Mesenchymal stem cell (in vitro differentiated cells and primary cell): ENCODE measurements around the gene RHBDL1.
A peak's percentile ranks its signal among the peaks of the same experiment; 100 is the strongest.
"Not testable (repeated sequence)": the region's sequence is repeated elsewhere in the genome, so short reads cannot be mapped to it uniquely, and the experiment has no call there.

ENCODE experiments used
- DNase-seq: peaks from one replicate; pipeline ENCODE4 v3.0.0-alpha.2; 2013
- H2AFZ ChIP-seq: one replicate; pipeline ENCODE4 v1.6.1; 2013; ENCODE audit warnings: low read depth, mild to moderate bottlenecking, control low read depth, inconsistent platforms, low read length, moderate library complexity
- H2AK5ac ChIP-seq: 2 replicates; pipeline ENCODE4 v1.6.1; 2013; ENCODE audit warnings: low read length, moderate library complexity, mild to moderate bottlenecking, inconsistent platforms; ENCODE audit not compliant: severe bottlenecking
- H2BK120ac ChIP-seq: one replicate; pipeline ENCODE4 v1.6.1; 2013; ENCODE audit warnings: low read depth, mild to moderate bottlenecking, inconsistent platforms, low read length, moderate library complexity
- H2BK12ac ChIP-seq, 2 experiments: one replicate each; pipeline ENCODE4 v1.6.1; 2013; ENCODE audit warnings: inconsistent platforms in 2 of 2, low read length in 2 of 2, mild to moderate bottlenecking in 2 of 2, moderate library complexity in 2 of 2, control low read depth in 1 of 2
- H2BK15ac ChIP-seq: one replicate; pipeline ENCODE4 v1.6.1; 2013; ENCODE audit warnings: mild to moderate bottlenecking, low read depth, inconsistent platforms; ENCODE audit not compliant: poor library complexity, severe bottlenecking
- H2BK5ac ChIP-seq: 2 replicates; pipeline ENCODE4 v1.6.1; 2013; ENCODE audit warnings: low read depth, mild to moderate bottlenecking, low read length, control low read depth, inconsistent platforms; ENCODE audit not compliant: poor library complexity, severe bottlenecking
- H3K14ac ChIP-seq, 2 experiments: one replicate each; pipeline ENCODE4 v1.6.1; 2013; ENCODE audit warnings: inconsistent platforms in 2 of 2, low read length in 2 of 2, control low read depth in 1 of 2, mild to moderate bottlenecking in 1 of 2, moderate library complexity in 1 of 2
- H3K18ac ChIP-seq, 2 experiments: one replicate each; pipeline ENCODE4 v1.6.1; 2013; ENCODE audit warnings: inconsistent platforms in 2 of 2, low read length in 2 of 2, control low read depth in 1 of 2, low read depth in 1 of 2, mild to moderate bottlenecking in 1 of 2
- H3K23ac ChIP-seq, 2 experiments: one replicate each; pipeline ENCODE4 v1.6.1; 2013; ENCODE audit warnings: inconsistent platforms in 2 of 2, low read length in 2 of 2, mild to moderate bottlenecking in 2 of 2, moderate library complexity in 2 of 2, control low read depth in 1 of 2
- H3K27ac ChIP-seq: 2 replicates; pipeline ENCODE4 v1.5.1; 2013; ENCODE audit warnings: mild to moderate bottlenecking, moderate library complexity, low read length, control low read depth, inconsistent platforms; ENCODE audit not compliant: poor library complexity, severe bottlenecking
- H3K27me3 ChIP-seq, 2 experiments: 2 replicates each; pipeline versions ENCODE4 v1.6.1 to v1.7.0; 2013; ENCODE audit warnings: low read length in 2 of 2, mild to moderate bottlenecking in 2 of 2, moderate library complexity in 2 of 2, control low read depth in 1 of 2, inconsistent platforms in 1 of 2; ENCODE audit not compliant: control insufficient read depth in 1 of 2, insufficient read depth in 1 of 2
- H3K36me3 ChIP-seq, 2 experiments: 2 replicates each; pipeline versions ENCODE4 v1.6.1 to v1.7.0; 2013; ENCODE audit warnings: low read length in 2 of 2, control low read depth in 1 of 2, inconsistent platforms in 1 of 2, low read depth in 1 of 2, mild to moderate bottlenecking in 1 of 2; ENCODE audit not compliant: insufficient read depth in 2 of 2, control insufficient read depth in 1 of 2
- H3K4ac ChIP-seq, 2 experiments: one replicate each; pipeline ENCODE4 v1.6.1; 2013; ENCODE audit warnings: inconsistent platforms in 2 of 2, low read length in 2 of 2, mild to moderate bottlenecking in 2 of 2, moderate library complexity in 2 of 2, control low read depth in 1 of 2, low read depth in 1 of 2
- H3K4me1 ChIP-seq: 2 replicates; pipeline ENCODE4 v1.6.1; 2013; ENCODE audit warnings: low read depth, low read length, control low read depth; ENCODE audit not compliant: control insufficient read depth, insufficient read depth
- H3K4me2 ChIP-seq: 2 replicates; pipeline ENCODE4 v1.6.1; 2013; ENCODE audit warnings: low read length, mild to moderate bottlenecking, inconsistent platforms; ENCODE audit not compliant: poor library complexity, severe bottlenecking
- H3K4me3 ChIP-seq, 2 experiments: 2 replicates each; pipeline versions ENCODE4 v1.5.1 to v1.7.0; 2013; ENCODE audit warnings: low read length in 2 of 2, mild to moderate bottlenecking in 2 of 2, control low read depth in 1 of 2, low read depth in 1 of 2; ENCODE audit not compliant: insufficient read depth in 1 of 2
- H3K79me1 ChIP-seq: replicated peaks from 2 replicates; pipeline ENCODE4 v1.6.1; 2013; ENCODE audit warnings: mild to moderate bottlenecking, control low read depth, low read length, inconsistent platforms; ENCODE audit not compliant: poor library complexity, severe bottlenecking
- H3K9ac ChIP-seq: 2 replicates; pipeline ENCODE4 v1.7.0; 2013; ENCODE audit warnings: mild to moderate bottlenecking, low read length, moderate library complexity
- H3K9me3 ChIP-seq: 2 replicates; pipeline ENCODE4 v1.7.0; 2013; ENCODE audit warnings: mild to moderate bottlenecking, low read length; ENCODE audit not compliant: control insufficient read depth
- H4K8ac ChIP-seq: one replicate; pipeline ENCODE4 v1.6.1; 2013; ENCODE audit warnings: inconsistent platforms, mild to moderate bottlenecking, low read length, moderate library complexity
- H4K91ac ChIP-seq: one replicate; pipeline ENCODE4 v1.6.1; 2013; ENCODE audit warnings: mild to moderate bottlenecking, low read length, inconsistent platforms
- WGBS: methylation state at CpG from one replicate; pipeline ENCODE4 v1.1.7; 2013; ENCODE audit warnings: mixed read lengths; 5-methylcytosine and 5-hydroxymethylcytosine counted together

Gene RHBDL1

GRCh38 chr16:686459-687260, 11.2 kb downstream of the RHBDL1 start:
- H3K27ac ChIP-seq: no peak overlapping the region
- no peak overlapping the region for H3K4me2 ChIP-seq
- H2AK5ac ChIP-seq: no peak overlapping the region
- H3K4me1 ChIP-seq: peaks cover 60% of the 10 kb centered on the region
- H2BK5ac ChIP-seq: no peak overlapping the region
- H3K9ac ChIP-seq: no peak overlapping the region
- H3K4me3 ChIP-seq: no peak overlapping the region
- H2AFZ ChIP-seq: no peak overlapping the region
- WGBS: 96% methylated on average over 51 of the region's 51 CpGs
- peak overlapping the region; percentile 21 for H4K91ac ChIP-seq
- H3K14ac ChIP-seq: no peak overlapping the region
- H3K18ac ChIP-seq: no peak overlapping the region
- H2BK12ac ChIP-seq: no peak overlapping the region
- no peak for DNase-seq
- H3K27me3 ChIP-seq: peaks cover 0 to 1% of the 10 kb centered on the region in 2 experiments
- H2BK120ac ChIP-seq: no peak overlapping the region
- no peak overlapping the region for H4K8ac ChIP-seq
- H3K79me1 ChIP-seq: peaks cover 45% of the 10 kb centered on the region
- no peak overlapping the region for H2BK15ac ChIP-seq
- H3K36me3 ChIP-seq: peaks cover 42 to 67% of the 10 kb centered on the region in 2 experiments
- no peak overlapping the region for H3K23ac ChIP-seq
- no peak overlapping the region for H3K4ac ChIP-seq
- no peaks in the 10 kb centered on the region for H3K9me3 ChIP-seq

- H2BK120ac ChIP-seq: no peak overlapping the region
- no peak overlapping the region for H3K23ac ChIP-seq
- peaks cover 8 to 9% of the 10 kb centered on the region in 2 experiments for H3K27me3 ChIP-seq
- no peak overlapping the region for H3K18ac ChIP-seq
- no peak overlapping the region for H3K4me3 ChIP-seq
- peaks cover 51% of the 10 kb centered on the region for H3K4me1 ChIP-seq
- H3K4me2 ChIP-seq: no peak overlapping the region
- no peak for DNase-seq
- peaks cover 34 to 59% of the 10 kb centered on the region in 2 experiments for H3K36me3 ChIP-seq
- H4K91ac ChIP-seq: no peak overlapping the region
- no peak overlapping the region for H3K27ac ChIP-seq
- H3K9me3 ChIP-seq: no peaks in the 10 kb centered on the region
- H3K79me1 ChIP-seq: peaks cover 45% of the 10 kb centered on the region
- 95% methylated on average over 19 of the region's 19 CpGs for WGBS
- H2BK12ac ChIP-seq: no peak overlapping the region
- no peak overlapping the region for H2AK5ac ChIP-seq
- no peak overlapping the region for H3K14ac ChIP-seq
- no peak overlapping the region for H3K4ac ChIP-seq
- no peak overlapping the region for H2BK5ac ChIP-seq
- no peak overlapping the region for H2BK15ac ChIP-seq
- H3K9ac ChIP-seq: no peak overlapping the region
- H2AFZ ChIP-seq: no peak overlapping the region
- H4K8ac ChIP-seq: no peak overlapping the region
These were observed 12.0 kb downstream of the RHBDL1 start for GRCh38 chr16:687499-687898.

- H3K27ac ChIP-seq: no peak overlapping the region
- H3K9me3 ChIP-seq: no peaks in the 10 kb centered on the region
- no peak overlapping the region for H2BK15ac ChIP-seq
- H3K4me1 ChIP-seq: peaks cover 43% of the 10 kb centered on the region
- no peak overlapping the region for H2BK120ac ChIP-seq
- peak overlapping the region; percentile 96 for H4K8ac ChIP-seq
- peak overlapping the region; percentile 80 to 88 for H3K4ac ChIP-seq
- no peak overlapping the region for H3K23ac ChIP-seq
- no peak overlapping the region for H2BK5ac ChIP-seq
- no peak overlapping the region for H3K14ac ChIP-seq
- H4K91ac ChIP-seq: peak overlapping the region; percentile 75
- DNase-seq: no peak
- H3K4me2 ChIP-seq: peak overlapping the region; percentile 85
- H3K79me1 ChIP-seq: peaks cover 39% of the 10 kb centered on the region
- peaks cover 25 to 44% of the 10 kb centered on the region in 2 experiments for H3K36me3 ChIP-seq
- no peak overlapping the region for H2AK5ac ChIP-seq
- no peak overlapping the region for H2BK12ac ChIP-seq
- H3K18ac ChIP-seq: peak overlapping the region in 1 of 2 experiments; percentile 63
- no peak overlapping the region for H2AFZ ChIP-seq
- peak overlapping the region; percentile 95 for H3K9ac ChIP-seq
- 91% methylated on average over 25 of the region's 26 CpGs for WGBS
- H3K4me3 ChIP-seq: peak overlapping the region; percentile 78 to 96
- peaks cover 22 to 26% of the 10 kb centered on the region in 2 experiments for H3K27me3 ChIP-seq
These were observed 13.9 kb downstream of the RHBDL1 start for GRCh38 chr16:689175-689897.

GRCh38 chr16:691242-691641, 15.8 kb downstream of the RHBDL1 start:
- peaks cover 39% of the 10 kb centered on the region for H3K4me1 ChIP-seq
- H3K79me1 ChIP-seq: peaks cover 25% of the 10 kb centered on the region
- WGBS: 87% methylated on average over 16 of the region's 16 CpGs
- H3K9me3 ChIP-seq, H3K27ac ChIP-seq, H3K4me3 ChIP-seq, H3K14ac ChIP-seq, H2BK5ac ChIP-seq, H2AFZ ChIP-seq, H3K9ac ChIP-seq, H2AK5ac ChIP-seq, H3K4me2 ChIP-seq, H2BK120ac ChIP-seq, H2BK12ac ChIP-seq, H4K91ac ChIP-seq, DNase-seq, H2BK15ac ChIP-seq, H4K8ac ChIP-seq, H3K4ac ChIP-seq, H3K18ac ChIP-seq, H3K23ac ChIP-seq: not testable (repeated sequence)
- H3K36me3 ChIP-seq: peaks cover 17 to 27% of the 10 kb centered on the region in 2 experiments
- H3K27me3 ChIP-seq: peaks cover 41 to 43% of the 10 kb centered on the region in 2 experiments
